ENCODE data around the gene UVSSA.

DNA sequence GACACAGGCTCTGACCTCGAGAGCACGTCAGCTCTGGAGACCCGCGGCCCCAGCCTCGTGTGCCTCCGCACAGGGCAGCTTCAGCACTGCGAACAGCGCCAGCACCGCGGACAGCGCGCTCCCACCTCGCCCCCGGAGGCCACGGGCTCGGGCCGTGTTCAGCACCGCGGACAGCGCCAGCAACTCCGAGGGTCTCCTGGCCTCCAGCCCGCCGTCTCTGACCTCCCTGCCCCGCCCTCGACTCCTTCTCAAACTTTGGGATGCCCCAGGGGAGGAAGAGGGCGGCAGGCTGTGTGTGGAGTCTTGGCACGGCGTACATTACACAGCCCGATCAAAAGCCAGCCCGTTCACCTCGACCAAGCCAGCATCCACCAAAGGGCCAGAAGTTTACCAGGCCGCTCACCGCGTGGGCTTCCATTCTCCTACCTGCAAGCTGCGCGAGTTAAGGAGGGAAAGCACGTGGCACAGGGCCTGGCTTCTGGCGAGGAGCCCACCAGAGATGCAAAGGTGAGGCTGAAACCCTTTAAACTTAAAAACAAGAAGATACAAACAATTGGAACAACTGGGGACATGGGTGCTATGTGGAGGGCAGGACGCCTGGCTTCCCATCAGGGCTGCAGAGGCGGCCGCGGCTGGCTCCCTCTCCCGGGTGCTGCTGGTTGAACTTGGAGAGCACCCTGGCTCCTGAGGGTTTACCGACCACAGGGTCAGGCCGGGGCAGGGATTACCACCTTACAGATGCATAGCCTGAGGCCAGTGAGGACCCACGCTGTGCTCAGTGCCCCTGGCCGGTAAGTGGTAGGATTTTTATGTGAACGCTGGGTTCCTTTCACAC lies 63.7 kb downstream of the UVSSA start:
- TF ChIP-seq REST (IDR thresholded peaks at IDR 0.05; ENCODE audit: borderline replicate concordance) (peak; percentile 98), CTCF (IDR thresholded peaks at IDR 0.05; ENCODE audit: poor library complexity, severe bottlenecking) (no peak), EP300 (conservative IDR thresholded peaks at IDR 0.05; ENCODE audit: poor library complexity, severe bottlenecking) (no peak), RAD21 (conservative IDR thresholded peaks at IDR 0.05) (no peak), POLR2AphosphoS5 (IDR thresholded peaks at IDR 0.05) (no peak), EZH2 (IDR thresholded peaks at IDR 0.05; ENCODE audit: borderline replicate concordance, insufficient read depth, low read length, poor library complexity, severe bottlenecking) (no peak), MXI1 (conservative IDR thresholded peaks at IDR 0.05; ENCODE audit: poor library complexity, severe bottlenecking) (no peak), SMC3 (conservative IDR thresholded peaks at IDR 0.05; ENCODE audit: poor library complexity) (no peak), TAF1 (IDR thresholded peaks at IDR 0.05; ENCODE audit: low read depth) (no peak)

Measured in neural cell (in vitro differentiated cells).